Tibial nerve (tissue), 4 donors: ENCODE data around the gene E2F6. TPM values are rescaled to one million over a fixed set of nuclear protein-coding genes. Genes with fewer than 3 reads are reported as not detected.

Experiments
- DNase-seq, 2 donors: peaks; one replicate each; pipeline ENCODE4 v3.0.0-alpha.2; 2019; ENCODE audit warnings: low spot score in 2 of 2
- H3K27ac ChIP-seq, 4 donors: fragments of 200-600 bp; sonication (generic) in 3 of 4; one replicate each; pipeline ENCODE4 v1.5.1; 2017 to 2019; ENCODE audit warnings: mild to moderate bottlenecking in 1 of 4
- H3K27me3 ChIP-seq, 2 donors: fragments of 200-600 bp; sonication (generic) in 1 of 2; one replicate each; pipeline versions ENCODE4 v1.5.1 to v1.6.0; 2017 to 2019
- H3K36me3 ChIP-seq, 3 donors: fragments of 200-600 bp; sonication (generic); one replicate each; pipeline ENCODE4 v1.5.1; 2018 to 2019
- H3K4me1 ChIP-seq, 4 donors: fragments of 200-600 bp; sonication (generic) in 3 of 4; one replicate each; pipeline ENCODE4 v1.5.1; 2017 to 2019
- H3K4me3 ChIP-seq, 4 donors: fragments of 200-600 bp; sonication (generic) in 3 of 4; one replicate each; pipeline ENCODE4 v1.5.1; 2017 to 2019; ENCODE audit warnings: mild to moderate bottlenecking in 1 of 4, moderate library complexity in 1 of 4
- H3K9me3 ChIP-seq, 4 donors: fragments of 200-600 bp; sonication (generic) in 3 of 4; one replicate each; pipeline ENCODE4 v1.5.1; 2017 to 2019
- EP300 ChIP-seq, 2 donors: sonication (generic); formaldehyde crosslinking; IDR thresholded peaks; one replicate each; pipeline ENCODE4 v1.6.1; 2017; ENCODE audit warnings: antibody characterized with exemption in 2 of 2, mild to moderate bottlenecking in 1 of 2
- POLR2A ChIP-seq, 2 donors: fragments of 450-650 bp; IDR thresholded peaks; one replicate each; pipeline ENCODE4 v1.6.1; 2017; ENCODE audit warnings: antibody characterized with exemption in 2 of 2, mild to moderate bottlenecking in 2 of 2, moderate library complexity in 2 of 2
- WGBS, 2 donors: methylation state at CpG; one replicate each; pipeline ENCODE4 v1.1.5; 2018; 5-methylcytosine and 5-hydroxymethylcytosine counted together
- total RNA-seq, 4 donors: library from RNA; depleted of rRNA; stranded (reverse); fragments of >200 nt; gene quantifications; one replicate each; pipeline ENCODE4 v1.1.0, GENCODE V29; 2016
- TF ChIP-seq, protein P1 (sequence below), 5 experiments: fragments of 200-600 bp in 3 of 5; fragments of 450-650 bp in 2 of 5; sonication (generic) in 3 of 5; IDR thresholded peaks; one replicate each; pipeline ENCODE4 v1.5.1; 2016 to 2019; ENCODE audit warnings: antibody characterized with exemption in 5 of 5, mild to moderate bottlenecking in 3 of 5, moderate library complexity in 2 of 5

Gene E2F6
- total RNA-seq, 4 donors from 2014 or later = 10.9 to 16.5 (median 13.8) TPM

DNA sequence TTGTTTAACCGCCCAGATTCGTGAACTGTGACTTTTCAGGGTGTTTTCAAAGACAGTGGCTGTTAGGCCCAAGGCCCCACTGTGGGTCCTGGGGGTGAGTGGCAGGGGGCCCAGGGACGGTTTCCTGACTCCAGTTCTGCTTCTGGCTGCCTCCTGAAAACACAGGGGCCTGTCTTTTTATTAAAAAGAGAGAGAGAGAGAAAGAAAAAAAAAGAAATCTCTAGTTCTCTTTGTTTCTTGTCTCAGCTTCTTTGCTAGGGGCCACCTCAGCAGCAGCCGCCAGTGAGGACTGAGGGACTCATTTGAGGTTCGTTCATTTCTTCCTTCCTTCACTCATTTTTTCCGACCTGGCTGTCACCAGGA is 15.4 kb upstream of the E2F6 start:
- H3K27ac ChIP-seq = peak overlapping the region in 2 of 4 donors; percentile 71 to 88
- peaks cover 0 to 8% of the 10 kb centered on the region in 2 donors for H3K27me3 ChIP-seq
- H3K4me3 ChIP-seq = no peak overlapping the region
- no peaks in the 10 kb centered on the region for H3K9me3 ChIP-seq
- peaks cover 0 to 58% (median 9%) of the 10 kb centered on the region in 4 donors for H3K4me1 ChIP-seq
- H3K36me3 ChIP-seq = no peaks in the 10 kb centered on the region
- no peak for TF ChIP-seq EP300 (IDR thresholded peaks at IDR 0.05)
- TF ChIP-seq, protein P1, sequence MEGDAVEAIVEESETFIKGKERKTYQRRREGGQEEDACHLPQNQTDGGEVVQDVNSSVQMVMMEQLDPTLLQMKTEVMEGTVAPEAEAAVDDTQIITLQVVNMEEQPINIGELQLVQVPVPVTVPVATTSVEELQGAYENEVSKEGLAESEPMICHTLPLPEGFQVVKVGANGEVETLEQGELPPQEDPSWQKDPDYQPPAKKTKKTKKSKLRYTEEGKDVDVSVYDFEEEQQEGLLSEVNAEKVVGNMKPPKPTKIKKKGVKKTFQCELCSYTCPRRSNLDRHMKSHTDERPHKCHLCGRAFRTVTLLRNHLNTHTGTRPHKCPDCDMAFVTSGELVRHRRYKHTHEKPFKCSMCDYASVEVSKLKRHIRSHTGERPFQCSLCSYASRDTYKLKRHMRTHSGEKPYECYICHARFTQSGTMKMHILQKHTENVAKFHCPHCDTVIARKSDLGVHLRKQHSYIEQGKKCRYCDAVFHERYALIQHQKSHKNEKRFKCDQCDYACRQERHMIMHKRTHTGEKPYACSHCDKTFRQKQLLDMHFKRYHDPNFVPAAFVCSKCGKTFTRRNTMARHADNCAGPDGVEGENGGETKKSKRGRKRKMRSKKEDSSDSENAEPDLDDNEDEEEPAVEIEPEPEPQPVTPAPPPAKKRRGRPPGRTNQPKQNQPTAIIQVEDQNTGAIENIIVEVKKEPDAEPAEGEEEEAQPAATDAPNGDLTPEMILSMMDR (IDR thresholded peaks at IDR 0.05) = no peak
- no peak for TF ChIP-seq POLR2A (IDR thresholded peaks at IDR 0.05)
- DNase-seq = no peak
- 73 to 78% methylated on average over 6 of the region's 6 CpGs for WGBS, 2 donors

DNA sequence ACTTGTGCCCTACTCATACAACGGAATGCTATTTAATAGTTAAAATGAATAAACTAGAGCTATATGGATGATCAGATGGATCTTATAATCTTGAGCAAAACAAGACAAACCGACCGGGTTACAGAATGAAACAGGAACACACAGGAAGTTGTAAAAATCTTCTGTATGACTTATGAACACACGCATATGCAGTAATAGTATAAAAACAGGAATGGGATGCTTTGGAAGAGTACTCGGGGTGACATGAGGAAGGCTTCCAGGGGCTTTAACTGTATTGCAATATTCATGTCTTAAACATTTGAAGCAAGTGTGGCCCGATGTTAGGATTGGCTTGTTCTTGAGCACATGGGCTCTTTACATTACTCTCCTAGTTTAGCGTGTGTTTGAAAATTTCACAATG is 14.9 kb upstream of the E2F6 start:
- TF ChIP-seq, protein P1 (IDR thresholded peaks at IDR 0.05) = no peak
- TF ChIP-seq EP300 (IDR thresholded peaks at IDR 0.05) (no peak), POLR2A (IDR thresholded peaks at IDR 0.05) (no peak)
- Histone ChIP-seq H3K4me1 (peaks cover 0 to 58% (median 9%) of the 10 kb centered on the region in 4 donors), H3K27ac (peak overlapping the region in 2 of 4 donors; percentile 71 to 88), H3K36me3 (no peaks in the 10 kb centered on the region), H3K27me3 (peaks cover 0 to 8% of the 10 kb centered on the region in 2 donors), H3K9me3 (no peaks in the 10 kb centered on the region), H3K4me3 (no peak overlapping the region)
- no peak for DNase-seq
- WGBS, 2 donors = 73 to 75% methylated on average over 7 of the region's 7 CpGs

DNA sequence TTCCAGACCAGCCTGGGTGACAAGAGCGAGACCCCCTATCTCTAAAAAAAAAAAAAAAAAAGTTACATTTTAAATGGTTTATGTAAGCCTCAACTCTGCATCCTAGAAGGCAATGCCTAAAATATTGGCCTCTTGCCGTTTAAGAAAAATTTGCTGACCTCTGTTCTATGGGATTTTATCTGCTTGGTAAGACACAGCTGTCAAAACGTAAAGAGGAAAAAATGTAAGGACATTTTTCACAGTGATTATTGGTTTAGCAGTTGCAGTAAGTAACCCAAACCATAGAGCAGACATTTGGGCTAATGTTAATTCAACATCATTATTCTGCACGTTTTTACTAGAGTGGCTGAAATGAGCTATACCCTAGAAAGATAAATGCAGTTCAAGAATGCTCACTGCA is 14.4 kb upstream of the E2F6 start:
- no peaks in the 10 kb centered on the region for H3K9me3 ChIP-seq
- H3K27ac ChIP-seq = peak overlapping the region in 1 of 4 donors; percentile 36
- no peak overlapping the region for H3K4me3 ChIP-seq
- peaks cover 0 to 8% of the 10 kb centered on the region in 2 donors for H3K27me3 ChIP-seq
- 44 to 62% methylated on average over 4 of the region's 4 CpGs for WGBS, 2 donors
- TF ChIP-seq EP300 (IDR thresholded peaks at IDR 0.05) (no peak), POLR2A (IDR thresholded peaks at IDR 0.05) (no peak)
- TF ChIP-seq, protein P1 (IDR thresholded peaks at IDR 0.05) = no peak
- H3K4me1 ChIP-seq = peaks cover 0 to 58% (median 9%) of the 10 kb centered on the region in 4 donors
- no peak for DNase-seq
- H3K36me3 ChIP-seq = no peaks in the 10 kb centered on the region

DNA sequence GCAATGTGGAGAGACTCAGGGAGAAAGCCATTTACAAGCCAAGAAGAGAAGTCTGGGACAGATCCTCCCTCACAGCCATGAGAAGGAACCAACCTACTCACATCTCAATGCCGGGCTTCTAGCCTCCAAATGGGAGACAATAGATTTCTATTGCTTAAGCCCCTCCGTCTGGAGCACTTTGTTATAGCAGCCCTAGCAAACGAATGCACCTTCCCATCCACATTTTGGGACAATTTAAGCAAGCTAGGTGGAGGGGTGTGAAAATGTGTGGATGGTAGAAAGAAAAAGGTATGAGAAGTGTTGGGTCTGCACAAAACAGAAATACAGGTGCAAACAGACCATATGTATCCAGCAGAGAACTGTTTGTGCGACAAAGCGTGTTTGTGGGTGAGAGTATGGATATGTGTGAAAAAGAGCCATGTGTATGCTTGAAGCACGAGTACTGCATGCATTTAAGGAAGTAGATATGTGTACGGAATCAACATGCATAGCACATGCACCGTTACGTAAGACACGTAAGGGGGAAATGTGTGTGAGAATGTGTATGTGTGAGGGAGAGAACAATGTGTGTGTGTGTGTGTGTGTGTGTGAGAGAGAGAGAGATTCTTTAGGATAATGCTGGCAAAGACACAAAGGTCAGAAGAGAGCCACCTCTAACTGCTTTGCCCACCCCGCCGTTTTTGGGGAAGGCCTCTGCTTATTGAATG is 13.1 kb upstream of the E2F6 start:
- H3K36me3 ChIP-seq = no peaks in the 10 kb centered on the region
- WGBS, 2 donors = 52 to 72% methylated on average over 12 of the region's 12 CpGs
- H3K4me1 ChIP-seq = peaks cover 0 to 55% (median 8%) of the 10 kb centered on the region in 4 donors
- H3K27ac ChIP-seq = peak overlapping the region in 2 of 4 donors; percentile 36 to 62
- peaks cover 0 to 8% of the 10 kb centered on the region in 2 donors for H3K27me3 ChIP-seq
- no peaks in the 10 kb centered on the region for H3K9me3 ChIP-seq
- peak in 1 of 2 donors; percentile 25 for DNase-seq
- no peak overlapping the region for H3K4me3 ChIP-seq
- TF ChIP-seq, protein P1 (IDR thresholded peaks at IDR 0.05) = no peak
- TF ChIP-seq EP300 (IDR thresholded peaks at IDR 0.05) (no peak), POLR2A (IDR thresholded peaks at IDR 0.05) (no peak)

DNA sequence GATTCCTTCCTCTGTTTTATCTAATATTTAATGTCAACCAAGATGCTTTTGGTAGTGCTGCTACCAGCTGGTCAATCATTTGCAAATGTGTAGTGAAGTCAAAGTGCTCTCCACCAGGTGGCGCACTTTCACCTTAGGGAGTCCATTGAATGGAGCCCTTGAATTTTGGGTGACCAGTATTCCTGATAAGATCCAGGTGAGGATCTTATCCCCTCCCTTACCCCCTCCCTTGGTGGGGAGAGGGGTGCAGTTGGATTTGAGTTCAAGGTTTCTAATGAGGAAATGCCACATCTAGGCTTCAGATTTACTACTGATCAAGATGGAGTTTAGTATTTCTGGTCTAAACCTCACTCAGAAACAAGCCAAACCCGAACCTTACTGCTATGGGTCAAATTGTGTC is 12.0 kb upstream of the E2F6 start:
- H3K27ac ChIP-seq = peak overlapping the region in 1 of 4 donors; percentile 36
- DNase-seq = peak; percentile 97 to 99
- H3K36me3 ChIP-seq = no peaks in the 10 kb centered on the region
- peaks cover 0 to 16% of the 10 kb centered on the region in 2 donors for H3K27me3 ChIP-seq
- no peaks in the 10 kb centered on the region for H3K9me3 ChIP-seq
- H3K4me3 ChIP-seq = no peak overlapping the region
- TF ChIP-seq, protein P1 (IDR thresholded peaks at IDR 0.05) = peak; percentile 74 to 90 (median 82)
- TF ChIP-seq POLR2A (IDR thresholded peaks at IDR 0.05) = no peak
- peak in 1 of 2 donors; percentile 59 for TF ChIP-seq EP300 (IDR thresholded peaks at IDR 0.05)
- WGBS, 2 donors = 33 to 47% methylated on average over 2 of the region's 2 CpGs
- H3K4me1 ChIP-seq = peaks cover 0 to 45% (median 3%) of the 10 kb centered on the region in 4 donors
